Esophagus squamous epithelium (tissue), 4 donors: ENCODE results near the gene TNFSF12.

Source experiments
- CTCF ChIP-seq, 6 experiments: fragments of 450-650 bp in 4 of 6; fragments of 200-600 bp in 2 of 6; sonication (generic) in 2 of 6; IDR thresholded peaks; one replicate each; pipeline ENCODE4 v1.5.1; 2016 to 2019; ENCODE audit warnings: antibody characterized with exemption in 6 of 6, mild to moderate bottlenecking in 4 of 6, moderate library complexity in 4 of 6
- POLR2A ChIP-seq, 4 donors: fragments of 450-650 bp; IDR thresholded peaks; one replicate each; pipeline ENCODE4 v1.6.1; 2017; ENCODE audit warnings: antibody characterized with exemption in 4 of 4, mild to moderate bottlenecking in 4 of 4, moderate library complexity in 3 of 4

- no peak for TF ChIP-seq CTCF (IDR thresholded peaks at IDR 0.05)
- peak in 2 of 4 donors; percentile 50 to 74 for TF ChIP-seq POLR2A (IDR thresholded peaks at IDR 0.05)
These were observed 41.2 kb downstream of the TNFSF12 start, which contains the start of gene SOX15 for GRCh38 chr17:7589891-7590691.
